ENCODE data around the gene SMPD4.
"Not testable (repeated sequence)": the region's sequence is repeated elsewhere in the genome, so short reads cannot be mapped to it uniquely, and the experiment has no call there.

GRCh38 chr2:130202518-130202917 is 21.1 kb upstream of the SMPD4 start:
- TF ChIP-seq CTCF (IDR thresholded peaks at IDR 0.05 in 2 of 3, conservative IDR thresholded peaks at IDR 0.05 in 1 of 3; ENCODE audit: borderline replicate concordance in 1 of 3, insufficient read depth in 1 of 3, low read depth in 2 of 3, low read length in 2 of 3); TCF7L2 (IDR thresholded peaks at IDR 0.05; ENCODE audit: borderline replicate concordance, extremely low read depth, insufficient read depth, insufficient read length); SIN3A (IDR thresholded peaks at IDR 0.05; ENCODE audit: low read depth); EZH2phosphoT487 (IDR thresholded peaks at IDR 0.05; ENCODE audit: borderline replicate concordance): not testable (repeated sequence)
